Chondrocyte (in vitro differentiated cells): ENCODE measurements around the gene CFAP90. TPM values are rescaled to one million over a fixed set of nuclear protein-coding genes. Genes with fewer than 3 reads are reported as not detected.

ENCODE experiments used
- DNase-seq: peaks from one replicate; pipeline ENCODE4 v3.0.0; 2021; ENCODE audit warnings: mixed read lengths, low spot score
- H3K27ac Mint-ChIP-seq: one replicate; pipeline ENCODE4 v1.8.0; 2021; ENCODE audit warnings: mild to moderate bottlenecking, moderate library complexity, mixed read lengths; ENCODE audit not compliant: unreplicated experiment
- H3K27me3 Mint-ChIP-seq: 2 replicates; pipeline ENCODE4 v1.8.0; 2021; ENCODE audit warnings: low read depth, mixed read lengths
- H3K36me3 Mint-ChIP-seq: 2 replicates; pipeline ENCODE4 v1.8.0; 2021; ENCODE audit warnings: low read depth, mixed read lengths
- H3K4me1 Mint-ChIP-seq: 2 replicates; pipeline ENCODE4 v1.8.0; 2021; ENCODE audit warnings: low read depth, mild to moderate bottlenecking, mixed read lengths
- H3K4me3 Mint-ChIP-seq: one replicate; pipeline ENCODE4 v1.8.0; 2021; ENCODE audit warnings: mild to moderate bottlenecking, moderate library complexity, mixed read lengths; ENCODE audit not compliant: unreplicated experiment
- H3K9me3 Mint-ChIP-seq: 2 replicates; pipeline ENCODE4 v1.8.0; 2021; ENCODE audit warnings: low read depth, mixed read lengths
- CTCF ChIP-seq: fragments of 200-600 bp; sonication (generic); IDR thresholded peaks from 2 replicates; pipeline ENCODE4 v1.5.0; 2021; ENCODE audit warnings: antibody characterized with exemption, mild to moderate bottlenecking, moderate library complexity
- total RNA-seq: library from RNA; stranded (reverse); gene quantifications from 3 replicates; pipeline ENCODE4 v1.2.1, GENCODE V29; 2021

The CFAP90 gene
- total RNA-seq, 1 donor from 2014 or later = 0.27 TPM

DNA sequence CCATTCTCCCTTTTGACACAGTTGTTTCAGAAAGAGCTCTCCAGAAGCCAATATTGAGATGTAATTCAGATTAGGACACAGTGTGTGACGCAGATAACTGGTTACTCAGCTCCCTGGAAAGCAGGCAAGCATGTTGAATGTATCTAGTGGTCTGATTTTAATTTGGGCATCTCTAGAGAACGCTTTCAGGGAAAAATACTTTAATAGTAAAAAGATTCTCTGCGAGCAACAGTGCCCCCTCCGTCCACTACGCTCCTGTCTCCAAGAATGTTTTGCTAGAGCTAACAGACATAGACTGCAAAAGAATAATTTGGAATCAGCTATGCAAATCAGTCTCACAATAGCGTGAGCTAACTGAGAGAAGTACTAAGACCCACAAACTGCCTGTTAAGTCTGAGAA, 23.3 kb downstream of the CFAP90 start:
- no peak overlapping the region for H3K4me3 Mint-ChIP-seq
- H3K27me3 Mint-ChIP-seq = peaks cover 20% of the 10 kb centered on the region
- H3K4me1 Mint-ChIP-seq = no peaks in the 10 kb centered on the region
- no peaks in the 10 kb centered on the region for H3K36me3 Mint-ChIP-seq
- no peak for TF ChIP-seq CTCF
- no peak for DNase-seq
- H3K27ac Mint-ChIP-seq = no peak overlapping the region
- no peaks in the 10 kb centered on the region for H3K9me3 Mint-ChIP-seq

- Mint-ChIP-seq H3K4me3 (no peak overlapping the region), H3K4me1 (no peaks in the 10 kb centered on the region), H3K9me3 (no peaks in the 10 kb centered on the region), H3K27ac (no peak overlapping the region), H3K36me3 (no peaks in the 10 kb centered on the region), H3K27me3 (peaks cover 31% of the 10 kb centered on the region)
- DNase-seq = no peak
- no peak for TF ChIP-seq CTCF
These were observed 25.3 kb downstream of the CFAP90 start for GRCh38 chr5:7825630-7826029.

DNA sequence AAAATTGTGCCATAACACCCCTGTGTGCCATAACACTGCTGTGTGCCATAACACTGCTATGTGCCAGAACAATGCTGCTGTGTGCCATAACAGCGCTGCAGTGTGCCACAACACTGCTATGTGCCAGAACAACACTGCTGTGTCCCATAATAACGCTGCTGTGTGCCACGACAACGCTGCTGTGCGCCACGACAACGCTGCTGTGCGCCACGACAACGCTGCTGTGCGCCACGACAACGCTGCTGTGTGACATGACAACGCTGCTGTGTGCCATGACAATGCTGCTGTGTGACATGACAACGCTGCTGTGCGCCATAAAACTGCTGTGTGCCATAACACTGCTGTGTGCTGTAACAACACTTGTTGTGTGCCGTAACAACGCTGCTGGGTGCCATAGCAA, 25.9 kb downstream of the CFAP90 start:
- TF ChIP-seq CTCF = no peak
- Mint-ChIP-seq H3K4me3 (no peak overlapping the region), H3K27me3 (peaks cover 31% of the 10 kb centered on the region), H3K9me3 (no peaks in the 10 kb centered on the region), H3K4me1 (no peaks in the 10 kb centered on the region), H3K27ac (no peak overlapping the region), H3K36me3 (no peaks in the 10 kb centered on the region)
- no peak for DNase-seq

DNA sequence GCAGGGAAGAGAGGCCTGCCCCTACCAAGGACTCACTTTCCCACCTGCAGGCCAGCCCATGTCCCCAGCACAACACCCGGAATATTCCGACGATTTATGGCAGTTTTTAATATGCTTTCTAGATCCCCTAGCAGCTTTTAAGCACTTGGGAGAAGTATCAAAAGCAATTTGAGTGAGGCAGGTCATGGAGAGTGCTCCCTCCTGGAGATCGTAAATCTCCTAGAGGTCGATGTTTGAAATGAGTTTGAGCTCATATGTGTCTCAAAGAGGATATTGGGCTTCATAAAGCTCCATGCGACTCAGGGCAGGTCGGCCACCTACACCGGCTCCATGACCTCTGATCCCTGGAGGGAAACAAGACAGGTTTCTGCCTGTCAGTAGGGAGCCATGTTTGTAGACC, 27.3 kb downstream of the CFAP90 start:
- Mint-ChIP-seq H3K36me3 (no peaks in the 10 kb centered on the region), H3K4me1 (no peaks in the 10 kb centered on the region), H3K27me3 (peaks cover 31% of the 10 kb centered on the region), H3K27ac (no peak overlapping the region), H3K9me3 (no peaks in the 10 kb centered on the region), H3K4me3 (no peak overlapping the region)
- no peak for TF ChIP-seq CTCF
- DNase-seq = no peak

DNA sequence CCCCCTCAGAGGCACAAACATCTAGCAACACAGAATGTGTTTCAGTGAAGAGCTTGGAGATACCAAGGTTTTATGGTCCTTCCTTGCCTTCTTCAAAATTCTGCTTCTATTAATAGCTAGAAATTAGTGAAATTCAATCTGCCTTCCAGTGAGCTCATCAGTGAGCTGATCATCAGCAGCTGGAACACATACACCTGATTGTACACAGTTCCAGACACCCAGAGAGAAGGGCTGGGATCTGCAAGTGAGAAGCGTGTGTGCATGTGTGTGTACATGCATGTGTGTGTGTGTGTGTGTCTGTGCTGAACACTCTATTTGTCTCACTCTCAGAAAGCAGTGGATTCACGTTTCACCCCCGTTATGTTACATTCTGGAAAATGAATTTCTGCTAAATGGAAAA, 28.5 kb downstream of the CFAP90 start:
- no peaks in the 10 kb centered on the region for H3K4me1 Mint-ChIP-seq
- H3K36me3 Mint-ChIP-seq = no peaks in the 10 kb centered on the region
- no peak overlapping the region for H3K27ac Mint-ChIP-seq
- H3K27me3 Mint-ChIP-seq = peaks cover 26% of the 10 kb centered on the region
- no peak for TF ChIP-seq CTCF
- DNase-seq = no peak
- no peak overlapping the region for H3K4me3 Mint-ChIP-seq
- H3K9me3 Mint-ChIP-seq = no peaks in the 10 kb centered on the region
